G401 (cell line): ENCODE measurements around the gene FAM9C. TPM values are rescaled to one million over a fixed set of nuclear protein-coding genes. Genes with fewer than 3 reads are reported as not detected.

Source experiments
- DNase-seq: peaks from one replicate; pipeline ENCODE4 v3.0.0-alpha.2; 2015; ENCODE audit warnings: low spot score
- in situ Hi-C: cut with HindIII; loops from 2 replicates; pipeline ENCODE4 v1.10.0; 2016; ENCODE audit warnings: low sequenced_read_pairs, mixed read lengths
- total RNA-seq: library from RNA; depleted of rRNA; stranded (reverse); fragments of >200 nt; shearing (Covaris generic); gene quantifications from 2 replicates; pipeline ENCODE4 v1.2.3, GENCODE V29; 2014; rRNA removed

FAM9C gene
- total RNA-seq, 1 experiment from 2014 or later, result not detected

DNA sequence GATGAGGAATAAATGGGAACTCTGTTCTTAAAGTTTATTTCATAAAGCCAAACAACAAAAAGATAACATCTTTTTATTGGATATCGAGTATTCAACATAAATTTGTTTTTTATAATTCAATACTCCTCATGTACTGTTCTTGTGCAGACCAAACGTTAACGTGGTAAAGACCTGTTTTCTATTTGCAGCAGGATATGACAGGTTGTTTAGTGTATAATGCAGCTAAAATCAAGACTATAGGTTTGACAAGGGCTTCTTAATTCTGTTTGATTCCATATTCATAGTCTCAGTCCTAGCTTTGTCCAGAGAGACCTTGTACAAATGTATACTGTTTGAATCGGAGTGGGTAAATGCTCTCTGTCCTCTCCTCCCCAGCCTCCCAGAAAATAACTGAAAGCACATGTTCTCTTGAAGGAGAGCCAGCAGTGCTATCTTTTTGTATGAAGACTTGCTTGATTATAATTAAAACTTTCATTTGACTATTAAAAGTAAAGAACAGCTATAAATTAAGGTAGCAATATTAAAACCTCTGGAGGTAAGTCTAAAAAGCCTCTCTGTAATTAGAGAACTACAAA lies 51.8 kb downstream of the FAM9C start:
- DNase-seq, result no peak
- in situ Hi-C loops, result no loop called here

DNA sequence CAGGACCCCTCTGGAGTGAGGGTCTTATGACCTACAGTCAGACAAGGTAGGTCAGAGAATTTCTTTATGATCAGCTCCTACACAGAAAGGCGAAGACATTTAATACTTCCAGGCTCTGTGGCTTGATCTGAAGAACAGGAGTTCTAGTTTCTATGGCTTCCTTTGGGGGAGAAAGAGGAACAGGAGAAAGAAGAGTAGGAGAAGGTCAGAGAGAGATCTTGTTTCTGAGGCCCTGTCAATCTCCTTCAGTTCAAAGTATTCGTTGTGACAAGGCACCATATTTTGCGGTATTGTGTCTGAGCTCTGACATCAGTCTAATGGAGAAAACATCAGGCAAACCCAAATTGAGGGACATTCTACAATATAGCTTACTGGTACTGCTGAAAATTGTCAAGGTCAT lies 52.8 kb downstream of the FAM9C start:
- in situ Hi-C loops, result no loop called here

GRCh38 chrX:12989461-12989860 lies 55.0 kb downstream of the FAM9C start:
- in situ Hi-C loops, result no loop called here
- DNase-seq, result no peak

More for the DNA sequence above, 52.8 kb downstream of the FAM9C start:
- no peak for DNase-seq

- in situ Hi-C loops, result no loop called here
- no peak for DNase-seq
These were observed 55.6 kb downstream of the FAM9C start for GRCh38 chrX:12988797-12989196.

GRCh38 chrX:12987900-12988594 lies 56.4 kb downstream of the FAM9C start:
- DNase-seq, result no peak
- in situ Hi-C loops, result no loop called here

- no peak for DNase-seq
- in situ Hi-C loops, result no loop called here
These were observed 57.1 kb downstream of the FAM9C start for GRCh38 chrX:12987340-12987739.

GRCh38 chrX:12986886-12987285 lies 57.5 kb downstream of the FAM9C start:
- in situ Hi-C loops, result no loop called here
- no peak for DNase-seq

GRCh38 chrX:12986164-12986779 lies 58.1 kb downstream of the FAM9C start:
- DNase-seq, result no peak
- in situ Hi-C loops, result no loop called here

Other genes with a start within 250 kb of the FAM9C start
- not detected in 2 replicates for gene TLR7, start 177.5 kb downstream of the FAM9C start, total RNA-seq
- not detected in 2 replicates for gene TLR8, start 138.0 kb downstream of the FAM9C start, total RNA-seq
- 2,749 and 3,064 TPM in 2 replicates for gene TMSB4X, start 69.5 kb downstream of the FAM9C start, total RNA-seq